HG03280 (cell line): ENCODE data around the gene PCBP4.
"Not testable (repeated sequence)": the region's sequence is repeated elsewhere in the genome, so short reads cannot be mapped to it uniquely, and the experiment has no call there.

Experiments
- ATAC-seq: cut with Tn5 transposase; IDR thresholded peaks from one replicate; pipeline ENCODE4 v1.9.1; 2021; ENCODE audit warnings: mild to moderate bottlenecking, moderate library complexity; ENCODE audit not compliant: unreplicated experiment

The PCBP4 gene

DNA sequence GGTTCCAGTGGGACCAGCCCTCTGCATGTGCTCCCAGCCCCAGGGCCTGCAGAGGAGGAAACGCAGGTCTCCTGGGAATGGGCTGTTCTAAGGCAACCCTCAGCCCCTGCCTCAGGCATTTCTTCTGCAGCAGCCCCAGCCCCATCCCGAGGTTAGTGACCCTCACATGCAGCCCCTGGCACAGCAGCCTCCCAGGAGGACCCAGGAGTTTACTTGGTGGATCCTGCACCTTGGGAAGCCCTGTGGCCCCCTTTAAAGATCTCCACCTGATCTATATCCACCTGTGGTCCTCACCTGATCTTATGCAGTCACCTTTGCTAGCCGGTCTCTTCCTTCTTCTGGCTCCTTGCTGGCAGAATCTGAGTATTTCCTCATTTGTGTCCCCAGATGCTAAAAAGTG, 38.3 kb downstream of the PCBP4 start:
- ATAC-seq: not testable (repeated sequence)

DNA sequence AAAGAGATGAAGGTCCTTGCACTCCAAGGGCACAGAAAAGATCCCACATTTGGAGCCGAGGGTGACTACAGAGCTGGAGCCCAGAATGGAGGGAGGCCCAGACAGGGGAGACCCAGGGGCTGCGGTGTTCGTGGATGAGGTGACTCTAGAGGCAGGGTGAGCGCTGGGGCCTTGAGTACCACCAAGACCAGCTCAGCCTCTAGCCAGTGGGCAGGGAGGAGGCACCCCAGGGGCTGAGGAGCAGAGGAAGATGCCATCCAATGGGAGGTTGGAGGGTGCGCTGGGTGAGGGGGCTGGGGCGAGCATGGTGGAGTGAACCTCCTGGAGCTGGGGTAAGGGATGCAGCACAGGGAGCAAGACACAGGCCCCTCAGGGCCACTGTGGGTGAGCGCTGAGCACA, 38.8 kb downstream of the PCBP4 start:
- no peak for ATAC-seq

DNA sequence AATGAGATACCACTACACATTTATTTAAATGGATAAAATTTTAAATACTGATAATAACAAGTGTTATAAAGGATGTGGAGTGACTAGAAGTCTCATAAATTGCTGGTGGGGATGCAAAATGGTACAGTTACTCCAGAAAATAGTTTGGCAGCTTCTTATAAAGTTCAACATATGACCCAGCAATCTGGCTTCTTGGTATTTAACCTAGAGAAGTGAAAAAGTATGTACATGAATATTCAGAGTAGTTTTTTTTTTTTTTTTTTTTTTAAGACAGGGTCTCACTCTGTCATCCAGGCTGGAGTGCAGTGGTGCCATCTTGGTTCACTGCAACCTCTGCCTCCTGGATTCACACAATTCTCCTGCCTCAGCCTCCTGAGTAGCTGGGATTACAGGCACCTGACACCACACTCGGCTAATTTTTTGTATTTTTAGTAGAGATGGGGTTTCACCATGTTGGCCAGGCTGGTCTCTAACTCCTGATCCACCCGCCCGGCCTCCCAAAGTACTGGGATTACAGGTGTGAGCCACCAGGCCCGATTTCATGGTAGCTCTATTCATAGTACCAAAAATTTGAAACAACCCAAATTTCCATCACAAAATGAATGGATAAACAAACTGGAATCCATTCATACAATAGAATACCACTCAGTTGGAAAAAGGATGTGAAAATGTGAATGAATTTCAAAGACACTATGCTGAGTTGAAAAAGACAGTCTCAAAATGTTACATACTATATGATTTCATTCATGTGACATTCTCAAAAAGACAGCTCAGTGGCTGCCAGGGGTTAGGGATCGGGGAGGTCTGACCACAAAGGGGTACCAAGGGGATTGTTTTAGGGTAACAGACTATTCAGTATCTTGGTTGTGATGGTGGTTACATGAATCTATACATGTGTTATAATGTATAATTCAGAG, 39.9 kb downstream of the PCBP4 start:
- ATAC-seq: no peak

DNA sequence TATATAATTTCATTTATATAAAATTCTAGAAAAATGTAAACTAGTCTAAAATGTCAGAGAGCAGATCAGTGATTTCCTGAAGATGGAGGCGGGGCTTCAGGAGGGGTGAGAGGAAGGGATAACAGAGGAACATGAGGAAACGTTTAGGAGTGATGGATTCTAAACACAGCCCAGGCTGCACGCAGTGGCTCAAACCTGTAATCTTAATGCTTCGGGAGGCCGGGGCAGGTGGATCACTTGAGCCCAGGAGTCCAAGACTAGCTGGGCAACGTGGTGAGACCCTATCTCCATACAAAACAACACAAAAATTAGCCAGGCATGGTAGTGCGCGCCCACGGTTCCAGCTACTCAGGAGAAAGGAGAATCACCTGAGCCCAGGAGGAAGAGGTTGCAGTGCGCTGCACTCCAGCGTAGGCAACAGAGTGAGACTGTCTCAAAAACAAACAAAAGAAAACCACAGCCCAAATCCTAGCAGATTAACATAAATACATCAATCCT, 46.1 kb downstream of the PCBP4 start:
- no peak for ATAC-seq

DNA sequence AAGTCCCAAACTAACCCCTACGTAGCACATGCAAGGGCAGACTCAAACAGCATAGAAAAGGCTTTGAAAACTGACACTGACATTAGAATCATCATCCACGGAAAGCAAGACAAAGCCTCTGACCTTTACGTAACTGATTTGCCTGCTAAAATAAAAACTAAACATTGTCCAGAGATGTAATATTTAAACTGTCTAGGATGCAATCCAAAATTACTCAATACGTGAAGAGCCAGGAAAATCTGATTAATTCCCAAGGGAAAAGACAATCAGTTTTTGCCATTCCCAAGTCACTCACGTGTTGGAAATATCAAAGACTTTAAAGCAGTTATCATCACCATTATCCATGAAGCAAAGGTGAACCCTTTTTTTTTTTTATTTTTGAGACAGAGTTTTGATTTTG, 50.8 kb downstream of the PCBP4 start:
- no peak for ATAC-seq

DNA sequence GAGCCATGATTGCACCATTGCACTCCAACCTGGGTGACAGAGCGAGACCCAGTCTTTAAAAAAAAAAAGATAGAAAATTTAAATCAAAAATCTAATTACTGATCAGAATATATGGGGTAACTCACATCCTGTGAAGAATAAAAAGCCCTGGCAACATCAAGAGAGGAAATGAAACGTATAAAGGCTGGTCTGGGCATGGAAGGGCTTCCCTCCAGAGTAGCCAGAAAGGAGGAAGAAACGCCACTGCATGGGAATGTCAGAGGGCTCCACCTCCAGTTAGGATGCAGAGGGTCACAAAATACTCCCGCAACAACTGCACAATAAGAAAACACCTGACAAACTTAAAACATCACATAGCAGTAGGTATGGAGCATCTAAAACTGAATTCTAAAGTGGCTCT, 59.2 kb downstream of the PCBP4 start:
- no peak for ATAC-seq
